Islet precursor cell (in vitro differentiated cells): ENCODE measurements around the gene SOX11.

ENCODE experiments used
- DNase-seq: peaks from one replicate; pipeline ENCODE4 v3.0.0-alpha.2; 2018

Gene SOX11

DNA sequence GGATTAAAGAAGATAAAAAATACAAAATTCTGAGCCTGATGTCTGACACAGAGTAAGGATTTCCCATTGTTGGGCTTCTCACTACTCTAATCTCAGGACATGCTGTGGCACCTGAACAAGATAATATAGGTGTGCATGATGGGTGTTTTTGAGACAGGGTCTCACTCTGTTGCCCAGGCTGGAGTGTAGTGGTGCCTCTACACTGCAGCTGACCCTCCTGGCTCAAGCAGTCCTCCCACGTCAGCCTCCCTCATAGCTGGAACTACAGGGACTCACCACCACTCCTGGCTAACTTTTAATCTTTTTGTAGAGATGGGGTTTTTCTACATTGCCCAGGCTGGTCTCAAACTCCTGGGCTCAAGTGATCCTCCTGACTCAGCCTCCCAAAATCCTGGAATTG is 32.9 kb downstream of the SOX11 start:
- DNase-seq = no peak

DNA sequence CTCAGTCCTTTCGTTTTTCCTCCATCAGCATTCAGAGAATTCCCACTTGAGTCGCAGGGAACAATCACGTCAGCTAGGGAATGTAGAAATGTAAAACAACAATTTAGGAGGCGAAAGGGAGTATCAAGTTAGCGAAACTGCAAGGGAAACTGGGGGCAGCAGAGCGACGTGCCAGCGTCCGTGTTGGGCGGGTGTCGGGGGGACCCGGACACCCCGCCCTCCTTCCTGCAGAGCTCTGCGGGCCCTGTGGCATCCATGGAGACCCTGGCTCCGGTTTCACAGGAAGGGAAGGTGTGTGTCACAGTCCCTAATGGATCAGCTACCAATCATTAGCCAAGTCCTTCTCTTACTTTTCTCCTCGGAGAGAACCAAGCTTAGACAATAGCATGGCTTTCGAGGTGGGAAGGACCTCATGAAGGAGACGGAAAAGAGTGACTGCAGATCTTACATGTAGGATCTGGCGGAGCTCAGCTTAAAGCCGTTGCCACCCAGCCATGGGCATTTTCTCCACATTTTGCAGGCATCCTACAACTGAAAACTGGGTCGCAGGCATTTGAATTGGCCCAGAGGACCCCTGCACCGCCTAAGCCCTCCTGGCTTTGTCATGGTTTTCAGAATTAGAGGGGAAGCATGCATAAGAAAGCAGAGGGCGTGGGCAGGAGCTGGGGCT is 33.7 kb downstream of the SOX11 start:
- peak; percentile 74 for DNase-seq

DNA sequence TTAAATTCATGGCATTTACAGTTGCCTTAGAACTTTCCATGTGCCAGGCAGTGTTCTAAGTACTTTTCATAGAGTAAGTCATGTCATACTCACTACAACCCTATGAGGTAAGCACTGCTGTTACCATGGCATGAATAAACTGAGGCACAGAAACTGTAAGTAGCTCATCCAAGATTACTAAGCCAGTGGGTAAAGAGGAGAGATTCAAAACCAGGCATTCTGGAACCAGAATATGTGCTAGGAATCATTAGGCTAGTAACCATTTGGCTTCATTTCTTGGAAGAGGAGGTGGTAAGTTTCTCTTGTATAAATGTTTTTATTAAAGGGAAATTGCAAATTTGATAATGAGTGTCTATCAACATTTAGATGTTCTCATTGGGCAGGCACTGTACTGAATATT is 35.1 kb downstream of the SOX11 start:
- no peak for DNase-seq

DNA sequence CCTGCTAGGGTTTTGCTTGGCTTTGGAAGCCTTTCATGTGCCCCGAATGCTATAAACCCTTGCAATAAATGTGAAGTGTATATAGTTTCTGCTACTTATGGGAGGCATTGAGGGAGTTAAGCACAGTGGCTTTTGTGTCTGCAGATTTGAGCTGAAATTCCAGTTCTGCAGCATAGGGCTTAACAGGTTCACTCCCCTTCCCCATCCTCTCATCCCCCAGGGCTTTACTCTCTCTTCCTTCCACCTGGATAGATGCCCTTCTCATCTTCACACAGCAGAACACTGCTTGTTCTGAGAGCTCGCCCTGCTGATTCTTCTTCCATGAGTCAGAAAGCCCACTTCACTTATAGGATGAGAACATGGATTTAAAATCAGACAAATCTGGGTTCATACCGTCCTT is 37.2 kb downstream of the SOX11 start:
- DNase-seq = peak; percentile 80

DNA sequence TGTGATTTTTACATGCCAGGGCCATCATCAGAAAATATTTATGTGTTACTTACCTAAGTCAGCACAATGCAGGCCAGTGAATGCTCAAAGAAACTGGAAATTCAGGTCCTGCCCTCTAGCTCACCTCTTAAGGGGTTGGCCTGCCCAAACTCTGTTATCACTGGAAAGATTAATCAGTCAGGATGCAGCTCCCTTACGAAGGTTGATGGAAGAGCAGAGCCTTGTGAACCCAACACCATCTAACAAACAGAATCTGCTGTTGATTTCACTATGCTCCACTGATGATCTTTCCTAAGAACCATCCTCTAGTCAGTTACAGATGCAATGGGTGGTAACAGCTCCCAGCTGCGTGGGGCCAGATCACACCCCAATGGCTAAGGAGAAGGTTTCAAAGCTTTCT is 38.2 kb downstream of the SOX11 start:
- no peak for DNase-seq

DNA sequence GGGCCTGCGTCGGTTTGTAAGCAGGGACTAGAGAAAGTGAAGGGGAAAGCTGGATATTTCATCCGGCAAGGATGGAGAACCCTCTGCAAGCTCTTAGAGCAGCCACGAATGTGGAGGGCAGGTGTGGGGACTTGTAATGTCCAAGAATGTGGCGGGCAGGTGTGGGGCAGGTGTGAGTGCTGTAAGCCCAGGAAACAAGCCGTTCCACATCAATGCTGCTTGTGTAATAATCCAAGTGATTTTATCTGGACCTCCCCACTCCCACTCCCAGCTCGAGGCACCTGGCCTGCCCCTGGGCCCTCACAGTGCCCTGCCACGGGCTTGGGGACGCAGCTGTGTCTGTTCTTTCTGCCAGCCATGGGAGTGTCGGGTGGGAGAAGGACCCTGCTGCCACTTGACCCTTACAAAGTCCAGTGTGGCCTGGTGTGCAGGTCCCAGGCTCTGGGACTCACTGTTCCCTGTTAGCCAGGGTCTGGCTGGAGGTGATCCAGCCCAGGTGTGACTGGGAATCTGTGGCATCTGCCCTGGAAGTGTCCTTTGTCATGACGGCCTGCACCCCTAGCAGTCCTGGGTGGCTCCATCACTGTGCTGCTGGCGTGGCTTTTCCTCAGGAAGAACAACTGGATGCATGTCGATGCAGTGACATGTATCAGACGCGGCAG is 42.8 kb downstream of the SOX11 start:
- no peak for DNase-seq

DNA sequence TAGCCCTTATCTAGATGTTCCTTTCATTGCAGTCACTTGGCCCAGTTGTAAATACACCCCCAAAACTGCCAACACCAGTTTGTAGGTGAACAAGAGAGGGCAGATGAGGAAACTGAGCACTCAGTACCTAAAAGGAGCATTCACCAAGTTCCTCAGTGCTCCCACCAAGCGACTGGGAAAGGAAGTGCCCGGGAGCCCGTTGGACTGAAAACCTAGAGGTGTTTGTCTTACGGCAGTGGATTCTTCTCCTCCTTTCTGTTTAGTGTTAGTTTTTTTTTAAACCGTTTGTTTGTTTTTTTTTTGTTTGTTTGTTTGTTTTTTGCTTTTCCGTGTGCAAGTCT is 43.3 kb downstream of the SOX11 start:
- DNase-seq = no peak

DNA sequence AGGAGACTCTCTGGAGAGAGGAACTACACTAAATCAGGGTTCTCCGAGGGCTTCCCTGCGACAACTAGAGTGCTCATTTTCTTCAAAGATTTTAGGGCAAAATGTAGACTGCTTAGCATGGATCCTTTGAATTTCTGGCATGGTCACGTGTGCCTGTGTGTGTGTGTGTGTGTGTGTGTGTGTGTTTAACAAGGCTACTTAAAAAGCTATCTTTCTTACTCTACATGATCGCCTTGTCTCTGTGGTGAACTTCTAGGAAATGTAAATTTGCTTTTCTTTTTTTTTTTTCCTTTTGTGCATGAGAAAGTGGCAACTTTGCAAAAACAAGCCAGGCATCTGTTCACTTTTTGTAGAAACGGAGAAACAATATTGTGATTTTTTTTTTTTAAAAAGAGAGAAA is 43.9 kb downstream of the SOX11 start:
- DNase-seq = no peak

DNA sequence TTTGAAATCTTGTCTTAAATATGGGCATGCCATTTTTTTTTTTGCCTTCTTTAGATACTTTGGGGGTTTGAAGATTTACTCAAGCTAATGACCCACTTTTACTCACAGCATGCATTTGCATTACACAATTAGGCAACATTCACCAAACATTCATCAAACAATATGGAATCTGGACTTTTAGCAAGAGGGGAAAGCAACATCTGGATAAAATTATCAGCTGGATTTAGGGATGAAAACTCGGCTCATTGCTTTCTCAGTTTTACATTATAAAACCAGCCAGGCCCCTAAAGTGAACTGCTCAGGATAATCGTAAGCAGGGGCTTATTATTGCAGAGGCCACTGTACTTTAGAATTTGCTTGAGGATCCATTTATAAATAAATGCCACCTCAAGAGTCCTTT is 44.7 kb downstream of the SOX11 start:
- no peak for DNase-seq

DNA sequence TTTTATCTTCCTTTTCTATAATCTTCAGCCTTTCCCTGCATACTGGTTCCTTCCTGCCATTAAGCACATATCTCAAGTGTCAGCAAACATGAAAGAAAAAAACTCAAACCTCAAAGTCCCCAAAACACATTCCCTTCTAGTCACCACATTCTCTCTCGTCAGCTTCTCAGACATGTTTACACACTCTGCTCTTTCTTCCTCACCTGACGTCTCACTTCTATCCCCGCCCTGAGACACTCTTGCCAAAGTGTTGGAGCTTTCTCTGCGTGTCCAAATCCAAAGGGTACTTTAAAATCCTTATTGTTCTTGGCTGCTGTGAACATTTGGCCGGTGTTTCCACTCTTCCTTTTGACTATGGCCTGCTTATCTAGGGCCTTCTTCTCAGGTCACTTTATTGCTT is 47.9 kb downstream of the SOX11 start:
- no peak for DNase-seq

DNA sequence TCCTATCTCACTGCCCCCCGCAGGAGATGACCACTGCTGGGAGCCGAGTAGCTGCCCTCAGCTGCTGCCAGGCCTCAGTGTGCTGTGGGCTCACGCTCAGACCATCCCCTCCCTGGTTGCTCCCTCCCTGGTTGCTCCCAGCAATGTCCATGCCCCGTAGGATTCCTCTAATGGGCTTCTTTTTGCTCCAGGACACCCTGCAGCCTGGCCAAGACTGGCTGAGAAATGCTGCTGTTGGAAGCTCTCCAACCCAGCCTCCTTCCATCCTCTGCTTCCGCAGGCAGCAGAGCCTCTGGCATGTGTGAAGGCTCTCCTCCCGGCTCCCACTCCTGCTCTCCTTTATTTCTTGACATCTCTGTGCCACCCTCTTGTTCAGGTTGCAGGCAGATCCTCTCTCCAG is 48.6 kb downstream of the SOX11 start:
- DNase-seq = no peak

DNA sequence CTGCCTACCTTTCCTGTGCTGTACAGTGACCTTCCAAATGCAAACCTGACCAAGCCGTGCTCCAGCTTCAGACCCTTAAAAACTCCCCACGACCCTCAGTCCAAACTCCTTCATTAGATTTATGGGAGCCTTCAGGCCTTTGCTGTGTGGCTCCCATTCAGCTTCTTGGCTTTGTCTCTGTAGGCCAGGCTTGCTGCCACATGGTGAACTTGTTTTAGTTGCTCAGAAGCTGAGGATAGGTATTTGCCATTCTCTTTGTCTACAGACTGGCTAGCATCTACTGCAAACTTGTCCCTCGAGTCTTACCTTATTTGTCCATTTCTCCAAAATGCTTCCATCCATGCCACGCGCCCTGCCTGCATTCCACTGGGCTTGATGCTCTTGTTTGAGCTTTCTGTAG is 49.1 kb downstream of the SOX11 start:
- no peak for DNase-seq

DNA sequence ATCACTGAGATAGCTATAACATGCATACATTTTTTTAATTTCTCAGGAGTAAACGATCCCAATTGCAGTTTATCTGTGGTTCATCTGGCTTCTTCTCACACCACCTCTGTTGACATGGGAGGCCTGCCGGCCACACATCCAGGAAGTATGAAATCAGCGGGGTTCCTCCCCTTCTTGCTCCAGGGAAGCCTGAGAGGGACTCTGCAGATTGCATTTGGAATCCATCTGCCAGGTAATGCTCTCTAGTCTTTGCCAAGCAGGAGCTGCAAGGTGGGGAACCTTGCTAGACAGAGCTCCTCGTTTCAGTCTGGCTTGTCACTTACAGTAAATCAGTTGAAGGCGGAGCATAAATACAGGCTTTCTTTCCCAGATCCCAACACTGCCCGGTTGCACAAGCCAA is 49.9 kb downstream of the SOX11 start:
- DNase-seq = no peak

DNA sequence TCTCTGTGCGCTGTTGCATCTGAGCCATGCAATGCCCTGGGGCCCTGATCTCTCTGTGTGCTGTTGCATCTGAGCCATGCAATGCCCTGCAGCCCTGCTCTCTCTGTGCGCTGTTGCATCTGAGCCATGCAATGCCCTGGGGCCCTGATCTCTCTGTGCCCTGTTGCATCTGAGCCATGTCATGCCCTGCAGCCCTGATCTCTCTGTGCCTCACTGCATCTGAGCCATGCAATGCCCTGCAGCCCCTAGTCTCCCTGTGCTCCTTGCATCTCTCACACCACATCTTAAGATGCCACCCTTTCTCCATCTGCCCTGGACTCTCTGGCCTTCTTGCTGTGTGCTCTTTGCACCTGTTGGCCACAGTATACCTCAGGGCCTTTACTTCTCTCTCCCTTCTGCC is 56.2 kb downstream of the SOX11 start:
- DNase-seq = no peak

DNA sequence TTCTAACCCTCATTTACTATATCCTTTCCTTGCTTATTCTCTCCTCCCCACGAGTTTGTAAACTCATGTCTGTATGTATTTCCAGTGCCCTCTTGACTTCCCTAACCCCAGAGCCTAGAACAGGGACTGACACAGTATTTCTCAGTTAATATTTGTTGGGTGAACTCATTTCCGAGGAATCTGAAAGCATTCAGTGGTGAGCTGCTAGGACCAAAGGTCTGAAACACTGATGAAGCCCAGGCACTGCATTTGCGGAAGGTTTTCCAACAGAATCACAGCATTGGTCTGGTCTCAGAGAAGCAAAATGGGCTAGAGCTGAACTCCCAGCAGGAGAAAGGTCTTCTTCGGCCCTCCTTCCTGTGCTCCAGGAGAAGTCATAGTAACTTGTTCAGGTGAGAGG is 56.8 kb downstream of the SOX11 start:
- no peak for DNase-seq

DNA sequence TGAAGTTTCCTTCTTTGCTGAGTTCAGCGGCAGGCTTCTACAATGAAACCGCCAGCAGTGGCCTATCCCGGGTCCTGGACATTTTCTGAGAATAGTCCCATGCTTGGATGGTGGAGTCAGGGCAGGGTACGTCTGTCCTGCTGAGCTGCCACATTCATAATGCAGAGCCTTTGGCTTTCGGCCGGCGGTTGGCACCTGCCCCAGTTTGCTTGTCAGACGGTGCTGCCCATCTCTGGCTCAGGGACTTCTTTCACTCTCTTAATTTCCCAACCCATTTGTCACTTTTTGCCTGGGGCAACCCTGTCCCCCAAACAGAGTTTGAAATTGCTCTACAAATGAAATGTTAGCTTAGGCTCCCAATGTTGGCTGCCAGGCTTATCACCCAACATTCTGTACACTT is 57.2 kb downstream of the SOX11 start:
- no peak for DNase-seq
